Erythroblast (primary cell): Measurements from ENCODE around the gene PARL.

ENCODE experiments used
- GATA1 ChIP-seq: IDR thresholded peaks from 2 replicates; pipeline ENCODE4 v1.6.1; 2011; ENCODE audit warnings: low read depth, mild to moderate bottlenecking, control low read depth, low read length, moderate library complexity
- POLR2A ChIP-seq: IDR thresholded peaks from 2 replicates; pipeline ENCODE4 v1.6.1; 2011; ENCODE audit warnings: mild to moderate bottlenecking, low read length

- TF ChIP-seq POLR2A: no peak
- TF ChIP-seq GATA1: no peak
Observed at GRCh38 chr3:183871541-183871940, 13.1 kb downstream of the PARL start.
